ENCODE results near the gene TSR2. TPM values are rescaled to one million over a fixed set of nuclear protein-coding genes. Genes with fewer than 3 reads are reported as not detected.

TSR2 gene, protein sequence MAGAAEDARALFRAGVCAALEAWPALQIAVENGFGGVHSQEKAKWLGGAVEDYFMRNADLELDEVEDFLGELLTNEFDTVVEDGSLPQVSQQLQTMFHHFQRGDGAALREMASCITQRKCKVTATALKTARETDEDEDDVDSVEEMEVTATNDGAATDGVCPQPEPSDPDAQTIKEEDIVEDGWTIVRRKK
- 10.4 and 12.5 TPM in 2 replicates for total RNA-seq

GRCh38 chrX:54439960-54440871 lies at the start of gene TSR2:
TSR2 (plus strand) TSS chrX:54440404; CDS start chrX:54440422, 18 bp downstream.

Other genes starting within 250 kb of the TSR2 start
- gene WNK3, start 82.4 kb upstream of the TSR2 start, total RNA-seq: 2.4 and 3.2 TPM in 2 replicates
- 3.3 and 9.5 TPM in 2 replicates for gene FGD1, start 55.8 kb downstream of the TSR2 start, total RNA-seq
- 28.8 and 44.8 TPM in 2 replicates for gene GNL3L, start 89.8 kb downstream of the TSR2 start, total RNA-seq